ENCODE results near the gene GRM4. TPM values are rescaled to one million over a fixed set of nuclear protein-coding genes. Genes with fewer than 3 reads are reported as not detected.

GRM4 gene
- total RNA-seq, 1 donor from 2014 or later, result not detected

- no peaks in the 10 kb centered on the region for H3K27me3 ChIP-seq
- H3K4me1 ChIP-seq, result no peaks in the 10 kb centered on the region
- no peak for DNase-seq (ENCODE audit: low spot score in 2 of 2)
- no peaks in the 10 kb centered on the region for H3K36me3 ChIP-seq
- intact Hi-C loops (cut with DNase I), result no loop called here
- H3K27ac ChIP-seq, result no peak overlapping the region
- H3K4me3 ChIP-seq, result no peak overlapping the region
- H3K9me3 ChIP-seq, result no peaks in the 10 kb centered on the region
- TF ChIP-seq CTCF (IDR thresholded peaks at IDR 0.05), result no peak
These were observed 17.8 kb downstream of the GRM4 start for GRCh38 chr6:34128045-34128444.

- H3K4me3 ChIP-seq, result no peak overlapping the region
- no peak for DNase-seq (ENCODE audit: low spot score in 2 of 2)
- H3K27me3 ChIP-seq, result no peaks in the 10 kb centered on the region
- no peaks in the 10 kb centered on the region for H3K9me3 ChIP-seq
- H3K4me1 ChIP-seq, result no peaks in the 10 kb centered on the region
- no peak for TF ChIP-seq CTCF (IDR thresholded peaks at IDR 0.05)
- H3K36me3 ChIP-seq, result no peaks in the 10 kb centered on the region
- H3K27ac ChIP-seq, result no peak overlapping the region
- intact Hi-C loops (cut with DNase I), result no loop called here
These were observed 19.5 kb downstream of the GRM4 start for GRCh38 chr6:34126419-34126818.

- no peak for TF ChIP-seq CTCF (IDR thresholded peaks at IDR 0.05)
- Histone ChIP-seq H3K36me3 (no peaks in the 10 kb centered on the region), H3K27me3 (no peaks in the 10 kb centered on the region), H3K9me3 (no peaks in the 10 kb centered on the region), H3K4me3 (no peak overlapping the region), H3K27ac (no peak overlapping the region), H3K4me1 (no peaks in the 10 kb centered on the region)
- no peak for DNase-seq (ENCODE audit: low spot score in 2 of 2)
- intact Hi-C loops (cut with DNase I), result no loop called here
These were observed 19.9 kb downstream of the GRM4 start for GRCh38 chr6:34125939-34126338.

GRCh38 chr6:34120953-34121675 lies 24.8 kb downstream of the GRM4 start:
- Histone ChIP-seq H3K36me3 (no peaks in the 10 kb centered on the region), H3K9me3 (no peaks in the 10 kb centered on the region), H3K4me3 (no peak overlapping the region), H3K4me1 (no peaks in the 10 kb centered on the region), H3K27ac (no peak overlapping the region), H3K27me3 (no peaks in the 10 kb centered on the region)
- intact Hi-C loops (cut with DNase I), result no loop called here
- DNase-seq (ENCODE audit: low spot score in 2 of 2), result no peak
- no peak for TF ChIP-seq CTCF (IDR thresholded peaks at IDR 0.05)

- Histone ChIP-seq H3K27ac (no peak overlapping the region), H3K4me3 (no peak overlapping the region), H3K4me1 (no peaks in the 10 kb centered on the region), H3K27me3 (no peaks in the 10 kb centered on the region), H3K36me3 (no peaks in the 10 kb centered on the region), H3K9me3 (no peaks in the 10 kb centered on the region)
- no peak for DNase-seq (ENCODE audit: low spot score in 2 of 2)
- no peak for TF ChIP-seq CTCF (IDR thresholded peaks at IDR 0.05)
- intact Hi-C loops (cut with DNase I), result no loop called here
These were observed 30.0 kb downstream of the GRM4 start for GRCh38 chr6:34115915-34116314.

- DNase-seq (ENCODE audit: low spot score in 2 of 2), result no peak
- Histone ChIP-seq H3K4me3 (no peak overlapping the region), H3K9me3 (no peaks in the 10 kb centered on the region), H3K27me3 (no peaks in the 10 kb centered on the region), H3K4me1 (no peaks in the 10 kb centered on the region), H3K27ac (no peak overlapping the region), H3K36me3 (no peaks in the 10 kb centered on the region)
- no peak for TF ChIP-seq CTCF (IDR thresholded peaks at IDR 0.05)
- intact Hi-C loops (cut with DNase I), result no loop called here
These were observed 30.5 kb downstream of the GRM4 start for GRCh38 chr6:34115403-34115795.
